Stomach smooth muscle (tissue), 2 donors: ENCODE results near the gene TAS2R40.
A peak's percentile ranks its signal among the peaks of the same experiment; 100 is the strongest.
"Not testable (repeated sequence)": the region's sequence is repeated elsewhere in the genome, so short reads cannot be mapped to it uniquely, and the experiment has no call there.

Source experiments
- H3K27ac ChIP-seq: one replicate; pipeline ENCODE4 v1.7.0; 2013; ENCODE audit warnings: mild to moderate bottlenecking, low read length, inconsistent platforms
- H3K27me3 ChIP-seq, 2 donors: one replicate each; pipeline ENCODE4 v1.7.0; 2013; ENCODE audit warnings: low read length in 2 of 2; ENCODE audit not compliant: insufficient read depth in 2 of 2, control insufficient read depth in 1 of 2
- H3K36me3 ChIP-seq, 2 donors: one replicate each; pipeline ENCODE4 v1.7.0; 2013; ENCODE audit warnings: low read length in 2 of 2; ENCODE audit not compliant: control insufficient read depth in 2 of 2, insufficient read depth in 2 of 2
- H3K4me1 ChIP-seq: one replicate; pipeline ENCODE4 v1.7.0; 2013; ENCODE audit warnings: low read length; ENCODE audit not compliant: control insufficient read depth, insufficient read depth
- H3K4me3 ChIP-seq, 2 donors: one replicate each; pipeline ENCODE4 v1.7.0; 2013; ENCODE audit warnings: low read length in 2 of 2
- H3K9ac ChIP-seq, 2 donors: one replicate each; pipeline ENCODE4 v1.7.0; 2013; ENCODE audit warnings: low read length in 2 of 2, mild to moderate bottlenecking in 1 of 2
- H3K9me3 ChIP-seq, 2 donors: one replicate each; pipeline ENCODE4 v1.7.0; 2013; ENCODE audit warnings: low read length in 2 of 2; ENCODE audit not compliant: control insufficient read depth in 2 of 2
- donor health status: healthy.
- donor health status: Pancreatic carcinoma.

Gene TAS2R40

DNA sequence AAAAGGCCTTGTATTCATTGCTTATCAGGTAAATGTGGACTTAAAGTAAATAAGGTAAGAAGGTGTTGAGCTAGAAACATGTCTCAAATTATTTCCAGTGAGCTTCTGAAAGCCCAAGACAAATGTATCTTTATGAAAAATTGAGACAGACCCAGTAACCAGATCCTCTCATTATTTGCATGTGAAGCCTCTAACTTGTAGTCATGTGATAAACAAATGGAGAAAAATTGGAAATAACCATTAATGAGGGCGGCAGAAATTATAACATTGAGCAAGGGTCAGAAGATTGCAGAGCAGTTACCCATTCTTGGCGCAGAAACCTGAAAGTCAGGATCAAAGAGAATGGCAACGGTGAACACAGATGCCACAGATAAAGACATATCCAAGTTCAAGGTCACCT is at the start of gene TAS2R40:
TSS of gene TAS2R40 (plus strand) at position 301 of the 400 bp plus-strand sequence. CDS start at position 343, 42 bp downstream.
- no peak within 1 kb of the TSS for H3K27ac ChIP-seq
- no peak within 1 kb of the TSS for H3K9ac ChIP-seq

DNA sequence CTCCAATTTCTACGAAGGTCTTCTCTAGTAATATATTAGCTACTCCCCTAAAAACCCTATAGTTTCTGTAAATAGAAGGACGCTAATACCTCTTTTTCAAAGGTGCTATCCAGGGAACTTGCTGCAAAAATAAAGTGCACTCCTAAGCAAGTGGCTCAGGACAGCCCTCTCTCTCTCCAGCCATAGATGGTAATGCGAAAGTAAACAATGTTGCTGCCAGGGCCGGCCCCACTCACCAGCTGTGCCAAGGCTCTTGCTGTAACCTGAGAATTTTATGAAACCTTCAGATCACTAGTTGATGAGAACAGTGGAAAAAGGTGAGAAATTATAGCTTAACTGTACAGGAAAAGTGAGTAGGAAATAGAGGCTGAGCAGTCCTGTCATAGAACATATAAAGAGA is 49.5 kb upstream of the TAS2R40 start:
- H3K36me3 ChIP-seq, result no peaks in the 10 kb centered on the region
- no peaks in the 10 kb centered on the region for H3K27me3 ChIP-seq
- no peaks in the 10 kb centered on the region for H3K9me3 ChIP-seq
- no peak overlapping the region for H3K27ac ChIP-seq
- peak overlapping the region in 1 of 2 donors; percentile 40 for H3K4me3 ChIP-seq
- no peak overlapping the region for H3K9ac ChIP-seq
- no peaks in the 10 kb centered on the region for H3K4me1 ChIP-seq

More for the DNA sequence above, at the start of gene TAS2R40:
- Histone ChIP-seq H3K4me3 (no peak within 1 kb of the TSS), H3K4me1 (no peaks in the 10 kb centered on the region), H3K27me3 (no peaks in the 10 kb centered on the region), H3K9me3 (no peaks in the 10 kb centered on the region), H3K36me3 (no peaks in the 10 kb centered on the region)

DNA sequence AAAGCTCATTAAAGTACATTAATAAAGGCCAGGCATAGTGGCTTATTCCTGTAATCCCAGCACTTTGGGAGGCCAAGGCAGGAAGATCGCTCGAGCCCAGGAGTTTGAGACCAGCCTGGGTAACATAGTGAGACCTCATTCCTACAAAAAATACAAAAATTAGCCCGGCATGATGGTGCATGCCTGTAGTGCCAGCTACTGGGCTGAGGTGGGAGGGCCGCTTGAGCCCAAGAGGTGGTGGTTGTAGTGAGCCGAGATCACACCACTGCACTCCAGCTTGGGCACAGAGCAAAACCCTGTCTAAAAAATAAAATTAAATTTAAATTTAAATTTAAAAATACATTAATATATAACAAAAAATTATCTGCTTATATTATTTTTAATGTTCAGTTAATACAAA is 45.7 kb upstream of the TAS2R40 start:
- Histone ChIP-seq H3K27me3 (no peaks in the 10 kb centered on the region), H3K9ac (no peak overlapping the region), H3K27ac (no peak overlapping the region), H3K36me3 (no peaks in the 10 kb centered on the region), H3K9me3 (peaks cover 0 to 3% of the 10 kb centered on the region in 2 donors), H3K4me3 (no peak overlapping the region), H3K4me1 (no peaks in the 10 kb centered on the region)

DNA sequence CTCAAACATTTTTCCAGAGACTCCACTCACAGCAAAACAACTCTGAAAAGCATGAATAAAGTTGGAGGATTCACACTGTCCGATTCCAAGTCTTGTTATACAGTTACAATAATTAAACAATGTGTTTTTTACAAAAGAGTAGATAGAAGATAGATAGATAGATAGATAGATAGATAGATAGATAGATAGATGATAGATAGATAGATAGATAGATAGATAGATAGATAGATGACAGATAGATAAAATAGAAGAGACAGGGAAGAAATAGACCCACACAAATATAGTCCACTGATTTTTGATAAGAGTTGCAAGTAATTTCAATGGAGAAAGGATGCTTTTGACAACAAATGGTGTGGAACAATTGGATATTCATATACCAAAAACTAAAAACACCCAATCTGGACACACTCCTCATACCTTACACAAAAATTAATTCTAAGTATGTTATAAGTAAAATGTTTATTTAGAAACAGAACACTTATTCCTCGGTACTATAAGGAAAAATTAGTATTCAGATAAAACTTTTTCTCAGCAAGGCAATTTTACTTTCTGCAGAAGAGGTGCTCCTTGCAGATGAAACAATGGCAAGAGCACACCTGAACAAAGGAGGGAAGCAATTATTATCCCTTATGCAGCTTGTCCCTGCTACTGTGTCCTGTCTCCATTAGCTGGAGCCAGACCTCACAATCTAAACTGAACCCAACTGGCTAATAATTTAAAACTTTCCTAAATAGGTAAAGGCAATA is 44.3 kb upstream of the TAS2R40 start:
- no peaks in the 10 kb centered on the region for H3K4me1 ChIP-seq
- H3K27me3 ChIP-seq, result no peaks in the 10 kb centered on the region
- no peak overlapping the region for H3K9ac ChIP-seq
- H3K36me3 ChIP-seq, result no peaks in the 10 kb centered on the region
- no peak overlapping the region for H3K27ac ChIP-seq
- H3K9me3 ChIP-seq, result peaks cover 0 to 3% of the 10 kb centered on the region in 2 donors
- H3K4me3 ChIP-seq, result no peak overlapping the region

DNA sequence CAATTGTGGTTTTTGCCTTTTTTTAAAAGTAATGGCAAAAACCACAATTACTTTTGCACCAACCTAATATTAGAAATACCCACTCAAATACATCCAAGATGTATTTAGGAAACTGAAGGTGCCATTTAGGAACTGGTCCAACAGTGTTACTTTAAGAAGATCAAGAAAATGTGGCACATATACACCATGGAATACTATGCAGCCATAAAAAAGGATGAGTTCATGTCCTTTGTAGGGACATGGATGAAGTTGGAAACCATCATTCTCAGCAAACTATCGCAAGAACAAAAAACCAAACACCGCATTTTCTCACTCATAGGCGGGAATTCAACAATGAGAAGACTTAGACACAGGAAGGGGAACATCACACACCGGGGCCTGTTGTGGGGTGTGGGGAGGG is 41.1 kb upstream of the TAS2R40 start:
- H3K4me1 ChIP-seq, H3K27me3 ChIP-seq, H3K36me3 ChIP-seq, H3K9me3 ChIP-seq, H3K9ac ChIP-seq, H3K4me3 ChIP-seq, H3K27ac ChIP-seq: not testable (repeated sequence)

DNA sequence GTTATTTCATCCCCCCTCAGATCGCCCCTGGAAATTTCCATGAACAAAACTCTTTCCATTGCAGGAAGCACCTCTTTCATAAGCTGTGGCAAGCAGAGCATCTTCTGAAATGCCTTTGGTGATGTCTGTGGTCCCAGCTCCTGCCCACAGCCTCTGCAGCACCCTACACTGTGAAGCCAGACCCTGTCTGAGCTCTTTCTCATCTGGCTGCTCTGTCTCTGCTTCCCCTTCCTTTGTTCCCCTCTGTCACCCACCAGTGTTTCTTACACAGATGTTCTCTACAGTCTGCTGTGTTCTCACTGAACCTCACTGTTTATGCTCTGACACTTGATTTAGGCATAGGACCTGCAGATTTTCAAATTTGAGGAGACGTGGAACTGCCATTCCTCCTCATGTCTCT is 40.5 kb upstream of the TAS2R40 start:
- Histone ChIP-seq H3K9ac (no peak overlapping the region), H3K4me3 (no peak overlapping the region), H3K4me1 (no peaks in the 10 kb centered on the region), H3K9me3 (peaks cover 0 to 3% of the 10 kb centered on the region in 2 donors), H3K27ac (no peak overlapping the region), H3K36me3 (no peaks in the 10 kb centered on the region), H3K27me3 (peaks cover 0 to 3% of the 10 kb centered on the region in 2 donors)

DNA sequence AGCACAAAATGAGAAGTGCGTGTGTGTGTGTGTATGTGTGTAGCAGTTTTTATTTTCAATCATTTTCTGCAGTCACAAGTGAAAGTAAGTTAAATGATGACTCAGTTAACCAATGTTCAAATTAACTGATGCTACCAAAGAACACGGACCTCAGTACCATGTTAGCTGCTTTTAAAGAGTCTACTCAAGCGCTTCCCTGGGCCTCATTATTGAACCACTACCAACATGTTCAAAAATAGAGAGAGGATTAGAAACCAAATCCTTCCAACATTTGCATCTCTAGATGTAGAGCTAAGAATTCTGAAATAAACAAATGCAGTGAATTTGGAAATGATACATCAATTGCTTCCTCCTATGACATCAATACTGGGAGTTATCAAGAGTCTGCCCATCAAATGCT is 38.8 kb upstream of the TAS2R40 start, which contains the start of gene TAS2R39:
TSS of gene TAS2R39 (plus strand) at position 396 of the 400 bp plus-strand sequence. CDS start at position 396, 0 bp downstream.
- Histone ChIP-seq H3K4me3 (no peak within 1 kb of the TSS), H3K27me3 (peaks cover 0 to 3% of the 10 kb centered on the region in 2 donors), H3K36me3 (no peaks in the 10 kb centered on the region), H3K9ac (no peak within 1 kb of the TSS), H3K27ac (no peak within 1 kb of the TSS), H3K9me3 (no peaks in the 10 kb centered on the region), H3K4me1 (no peaks in the 10 kb centered on the region)

DNA sequence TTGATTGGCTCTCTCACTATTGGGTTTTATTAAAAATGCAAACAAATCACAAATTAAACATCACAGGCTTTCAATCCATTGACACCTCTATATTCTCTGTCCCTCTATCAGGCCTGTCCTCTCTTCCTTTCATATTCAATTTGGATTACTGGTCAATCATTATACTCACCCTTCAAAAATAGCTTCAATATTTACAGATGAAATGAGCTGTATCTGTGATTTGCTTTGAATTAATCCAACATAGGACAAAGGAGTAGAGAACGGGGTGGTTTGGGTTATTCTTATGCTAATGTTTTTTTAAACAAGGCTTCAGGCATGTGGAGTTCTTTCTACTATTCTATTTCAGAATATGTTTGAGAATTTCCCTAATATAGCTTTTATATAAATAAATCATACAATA is 36.3 kb upstream of the TAS2R40 start:
- Histone ChIP-seq H3K27ac (no peak overlapping the region), H3K9me3 (no peaks in the 10 kb centered on the region), H3K36me3 (no peaks in the 10 kb centered on the region), H3K27me3 (peaks cover 0 to 3% of the 10 kb centered on the region in 2 donors), H3K9ac (no peak overlapping the region), H3K4me3 (no peak overlapping the region), H3K4me1 (no peaks in the 10 kb centered on the region)

DNA sequence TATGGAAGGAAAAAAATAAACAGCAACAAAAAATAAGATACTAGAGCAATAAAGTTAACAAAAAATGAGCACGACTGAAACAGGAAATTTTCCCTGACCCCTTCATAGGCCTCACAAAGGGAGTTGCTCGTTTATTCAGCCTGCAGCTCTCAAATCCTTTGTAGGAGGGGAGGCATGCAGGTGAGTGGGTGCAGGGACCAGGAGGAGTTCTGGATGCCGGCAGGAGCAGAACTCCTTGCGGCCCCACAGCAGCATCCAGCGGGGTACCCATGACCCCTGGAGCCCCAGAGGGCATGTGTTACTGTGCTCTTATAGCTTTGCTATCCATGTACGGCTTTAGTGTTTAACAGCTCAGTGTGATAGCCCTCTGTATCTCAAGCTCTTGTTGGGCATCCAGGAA is 32.8 kb upstream of the TAS2R40 start:
- Histone ChIP-seq H3K27me3 (peaks cover 0 to 2% of the 10 kb centered on the region in 2 donors), H3K4me1 (no peaks in the 10 kb centered on the region), H3K27ac (no peak overlapping the region), H3K9ac (no peak overlapping the region), H3K9me3 (no peaks in the 10 kb centered on the region), H3K36me3 (no peaks in the 10 kb centered on the region), H3K4me3 (no peak overlapping the region)

DNA sequence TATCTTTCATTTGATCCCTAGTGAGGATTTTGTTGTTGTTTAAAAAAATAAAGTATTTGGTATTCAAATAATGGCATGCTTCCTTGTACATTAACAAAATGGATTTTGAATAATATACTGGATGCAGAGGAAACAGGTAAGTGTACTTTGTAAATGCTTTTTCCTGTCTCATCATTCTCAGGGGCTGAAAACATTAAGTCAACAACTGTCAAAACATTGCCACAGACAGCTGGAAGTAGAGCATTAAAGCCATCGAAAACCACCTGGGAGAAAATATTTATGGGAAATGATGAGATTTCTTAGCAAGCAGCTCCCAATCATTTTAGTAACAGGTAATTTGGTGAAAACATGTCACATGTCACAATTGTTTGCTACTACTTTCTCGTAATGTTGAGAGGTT is 28.0 kb upstream of the TAS2R40 start:
- H3K27ac ChIP-seq, result no peak overlapping the region
- no peaks in the 10 kb centered on the region for H3K4me1 ChIP-seq
- H3K9ac ChIP-seq, result no peak overlapping the region
- H3K27me3 ChIP-seq, result no peaks in the 10 kb centered on the region
- no peaks in the 10 kb centered on the region for H3K36me3 ChIP-seq
- H3K9me3 ChIP-seq, result no peaks in the 10 kb centered on the region
- no peak overlapping the region for H3K4me3 ChIP-seq

DNA sequence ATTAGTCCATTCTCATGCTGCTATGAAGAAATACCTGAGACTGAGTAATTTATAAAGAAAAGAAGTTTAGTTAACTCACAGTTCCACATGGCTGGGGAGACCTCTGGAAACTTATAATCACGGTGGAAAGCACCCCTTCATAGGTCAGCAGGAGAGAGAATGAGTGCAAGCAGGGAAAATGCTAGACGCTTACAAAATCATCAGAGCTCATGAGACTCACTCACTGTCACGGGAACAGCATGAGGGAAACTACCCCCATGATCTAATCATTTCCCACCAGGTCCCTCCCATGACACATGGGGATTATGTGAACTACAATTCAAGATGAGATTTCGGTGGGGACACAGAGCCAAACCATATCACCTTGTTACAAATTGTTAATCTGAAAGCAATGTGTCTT is 22.8 kb upstream of the TAS2R40 start:
- no peaks in the 10 kb centered on the region for H3K36me3 ChIP-seq
- H3K9ac ChIP-seq, result no peak overlapping the region
- no peaks in the 10 kb centered on the region for H3K27me3 ChIP-seq
- H3K27ac ChIP-seq, result no peak overlapping the region
- no peak overlapping the region for H3K4me3 ChIP-seq
- no peaks in the 10 kb centered on the region for H3K9me3 ChIP-seq
- no peaks in the 10 kb centered on the region for H3K4me1 ChIP-seq
